ENCODE measurements around the gene SCG3.

DNA sequence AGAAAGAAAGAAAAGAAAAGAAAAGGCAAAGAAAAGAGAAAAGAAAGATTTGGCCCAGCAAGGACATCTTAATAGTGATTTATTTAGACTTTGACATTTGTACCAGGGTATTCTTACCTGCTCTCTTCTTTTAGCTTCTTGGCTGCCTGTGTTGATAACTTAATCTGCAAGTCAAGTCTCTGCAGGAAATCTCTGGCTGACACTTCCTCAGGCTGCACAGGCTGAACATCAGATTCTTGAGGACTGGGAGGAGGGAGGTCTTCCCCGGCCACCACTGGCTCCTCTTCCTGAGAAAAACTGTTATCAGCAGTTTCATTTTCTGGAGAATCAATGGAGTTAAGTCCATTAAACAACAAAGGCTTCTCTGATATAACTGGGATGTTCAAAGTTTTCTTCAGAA is 43.4 kb downstream of the SCG3 start:
- TF ChIP-seq, protein P1, sequence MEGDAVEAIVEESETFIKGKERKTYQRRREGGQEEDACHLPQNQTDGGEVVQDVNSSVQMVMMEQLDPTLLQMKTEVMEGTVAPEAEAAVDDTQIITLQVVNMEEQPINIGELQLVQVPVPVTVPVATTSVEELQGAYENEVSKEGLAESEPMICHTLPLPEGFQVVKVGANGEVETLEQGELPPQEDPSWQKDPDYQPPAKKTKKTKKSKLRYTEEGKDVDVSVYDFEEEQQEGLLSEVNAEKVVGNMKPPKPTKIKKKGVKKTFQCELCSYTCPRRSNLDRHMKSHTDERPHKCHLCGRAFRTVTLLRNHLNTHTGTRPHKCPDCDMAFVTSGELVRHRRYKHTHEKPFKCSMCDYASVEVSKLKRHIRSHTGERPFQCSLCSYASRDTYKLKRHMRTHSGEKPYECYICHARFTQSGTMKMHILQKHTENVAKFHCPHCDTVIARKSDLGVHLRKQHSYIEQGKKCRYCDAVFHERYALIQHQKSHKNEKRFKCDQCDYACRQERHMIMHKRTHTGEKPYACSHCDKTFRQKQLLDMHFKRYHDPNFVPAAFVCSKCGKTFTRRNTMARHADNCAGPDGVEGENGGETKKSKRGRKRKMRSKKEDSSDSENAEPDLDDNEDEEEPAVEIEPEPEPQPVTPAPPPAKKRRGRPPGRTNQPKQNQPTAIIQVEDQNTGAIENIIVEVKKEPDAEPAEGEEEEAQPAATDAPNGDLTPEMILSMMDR (IDR thresholded peaks at IDR 0.05; ENCODE audit: insufficient read depth, low read length, poor library complexity, severe bottlenecking) = no peak
- TF ChIP-seq EZH2phosphoT487 (conservative IDR thresholded peaks at IDR 0.05; ENCODE audit: low read length) = no peak

Measured in SU-DHL-6 (cell line).